ENCODE measurements around the gene SMARCB1.

DNA sequence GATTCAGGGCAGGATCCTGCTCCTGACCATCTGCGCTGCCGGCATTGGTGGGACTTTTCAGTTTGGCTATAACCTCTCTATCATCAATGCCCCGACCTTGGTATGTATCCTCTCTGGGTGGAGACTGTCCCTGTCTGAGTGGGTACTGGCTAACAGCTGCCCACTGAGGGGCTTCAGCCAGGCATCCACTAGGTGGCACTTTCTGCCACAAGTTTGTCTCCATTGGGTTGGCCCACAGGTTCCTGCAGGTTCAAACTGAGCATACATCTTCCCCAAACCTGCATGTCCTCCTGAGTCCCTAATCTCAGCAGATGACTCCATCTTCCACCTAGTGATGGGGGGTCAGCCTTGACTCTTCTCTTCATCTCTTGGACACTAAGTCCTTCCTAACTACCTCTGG lies 75.3 kb downstream of the SMARCB1 start:
- TF ChIP-seq, protein P1, sequence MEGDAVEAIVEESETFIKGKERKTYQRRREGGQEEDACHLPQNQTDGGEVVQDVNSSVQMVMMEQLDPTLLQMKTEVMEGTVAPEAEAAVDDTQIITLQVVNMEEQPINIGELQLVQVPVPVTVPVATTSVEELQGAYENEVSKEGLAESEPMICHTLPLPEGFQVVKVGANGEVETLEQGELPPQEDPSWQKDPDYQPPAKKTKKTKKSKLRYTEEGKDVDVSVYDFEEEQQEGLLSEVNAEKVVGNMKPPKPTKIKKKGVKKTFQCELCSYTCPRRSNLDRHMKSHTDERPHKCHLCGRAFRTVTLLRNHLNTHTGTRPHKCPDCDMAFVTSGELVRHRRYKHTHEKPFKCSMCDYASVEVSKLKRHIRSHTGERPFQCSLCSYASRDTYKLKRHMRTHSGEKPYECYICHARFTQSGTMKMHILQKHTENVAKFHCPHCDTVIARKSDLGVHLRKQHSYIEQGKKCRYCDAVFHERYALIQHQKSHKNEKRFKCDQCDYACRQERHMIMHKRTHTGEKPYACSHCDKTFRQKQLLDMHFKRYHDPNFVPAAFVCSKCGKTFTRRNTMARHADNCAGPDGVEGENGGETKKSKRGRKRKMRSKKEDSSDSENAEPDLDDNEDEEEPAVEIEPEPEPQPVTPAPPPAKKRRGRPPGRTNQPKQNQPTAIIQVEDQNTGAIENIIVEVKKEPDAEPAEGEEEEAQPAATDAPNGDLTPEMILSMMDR (IDR thresholded peaks at IDR 0.05; ENCODE audit: low read depth, low read length), result peak; percentile 86
- TF ChIP-seq EZH2phosphoT487 (IDR thresholded peaks at IDR 0.05; ENCODE audit: low read depth), result no peak

All from OCI-LY3 (cell line).